HepG2 (cell line): Measurements from ENCODE around the gene TNFRSF21. TPM values are rescaled to one million over a fixed set of nuclear protein-coding genes. Genes with fewer than 3 reads are reported as not detected.

Experiments used
- ARID4A ChIP-seq: sonication (generic); formaldehyde crosslinking; IDR thresholded peaks from 2 replicates; pipeline ENCODE4 v1.5.0; 2020; ENCODE audit warnings: mild to moderate bottlenecking, missing genetic modification reagents, borderline replicate concordance
- ATF6 ChIP-seq: sonication (generic); formaldehyde crosslinking; conservative IDR thresholded peaks from 2 replicates; pipeline ENCODE4 v1.4.0; 2020; ENCODE audit warnings: missing genetic modification reagents
- BCLAF1 ChIP-seq: fragments of 450-650 bp; IDR thresholded peaks from 2 replicates; pipeline ENCODE4 v1.6.1; 2017; ENCODE audit warnings: mild to moderate bottlenecking
- GPN1 ChIP-seq: sonication (generic); formaldehyde crosslinking; IDR thresholded peaks from 2 replicates; pipeline ENCODE4 v1.5.1; 2020; ENCODE audit warnings: missing genetic modification reagents, borderline replicate concordance
- HMGXB3 ChIP-seq: sonication (generic); formaldehyde crosslinking; IDR thresholded peaks from 2 replicates; pipeline ENCODE4 v1.4.0; 2020; ENCODE audit warnings: missing genetic modification reagents, borderline replicate concordance
- YEATS2 ChIP-seq: sonication (generic); formaldehyde crosslinking; IDR thresholded peaks from 2 replicates; pipeline ENCODE4 v1.4.0; 2020; ENCODE audit warnings: missing genetic modification reagents, borderline replicate concordance
- ZFP36L1 ChIP-seq: sonication (generic); formaldehyde crosslinking; IDR thresholded peaks from 2 replicates; pipeline ENCODE4 v1.8.0; 2022; ENCODE audit warnings: mild to moderate bottlenecking, missing genetic modification reagents, moderate library complexity
- ZNF281 ChIP-seq: sonication (generic); formaldehyde crosslinking; IDR thresholded peaks from 2 replicates; pipeline ENCODE4 v1.4.0; 2020; ENCODE audit warnings: missing genetic modification reagents, borderline replicate concordance
- ZNF33B ChIP-seq: sonication (generic); formaldehyde crosslinking; IDR thresholded peaks from 2 replicates; pipeline ENCODE4 v1.5.1; 2020; ENCODE audit warnings: mild to moderate bottlenecking, missing genetic modification reagents
- polyA plus RNA-seq, 8 experiments: library from polyadenylated mRNA; depleted of rRNA in 3 of 8; stranded (reverse) in 7 of 8; unstranded in 1 of 8; fragments of >200 nt; fragmentation: Illumina TruSeq in 4 of 8; extraction: Trizol in 4 of 8; gene quantifications; 2 replicates each; pipeline versions ENCODE4 v1.2.1 to v1.2.3, GENCODE V29; 2011 to 2016; ENCODE audit warnings: low read depth in 4 of 8, missing spikeins in 1 of 8, mixed read lengths in 1 of 8; ENCODE audit not compliant: insufficient read depth in 1 of 8
- total RNA-seq, 5 experiments: library from RNA; depleted of rRNA; stranded (reverse); fragments of >200 nt; fragmentation: Illumina TruSeq; extraction: Trizol; gene quantifications; 2 replicates each; pipeline ENCODE4 v1.2.3, GENCODE V29; 2016; ENCODE audit warnings: low read depth in 1 of 5

The TNFRSF21 gene
- total and polyA plus RNA-seq, 2 of the 13 experiments (the other 11 are each of a cell fraction or from before 2014, with no cell fraction given): 24.8 to 46.3 TPM

- TF ChIP-seq ZFP36L1 (CRISPR knock-in tag): peak; percentile 76; the same call in 1 of the 2 replicates
- TF ChIP-seq ZNF281: peak; percentile 47; the same call in 1 of the 2 replicates
- TF ChIP-seq BCLAF1: no peak
- peak; percentile 83; the same call in 1 of the 2 replicates for TF ChIP-seq YEATS2 (CRISPR knock-in tag)
- TF ChIP-seq ATF6 (CRISPR knock-in tag): no peak
- peak; percentile 84; the same call in 1 of the 2 replicates for TF ChIP-seq HMGXB3
- no peak for TF ChIP-seq GPN1 (CRISPR knock-in tag)
- TF ChIP-seq ARID4A (CRISPR knock-in tag): peak; percentile 95
- peak; percentile 75; the same call in 1 of the 2 replicates for TF ChIP-seq ZNF33B (CRISPR knock-in tag)
Observed at GRCh38 chr6:47309291-47310130, at the start of gene TNFRSF21 (continued).
